ENCODE measurements around the gene PLPPR4. TPM values are rescaled to one million over a fixed set of nuclear protein-coding genes. Genes with fewer than 3 reads are reported as not detected.

PLPPR4 gene
- total RNA-seq, 1 experiment from 2014 or later, result not detected

DNA sequence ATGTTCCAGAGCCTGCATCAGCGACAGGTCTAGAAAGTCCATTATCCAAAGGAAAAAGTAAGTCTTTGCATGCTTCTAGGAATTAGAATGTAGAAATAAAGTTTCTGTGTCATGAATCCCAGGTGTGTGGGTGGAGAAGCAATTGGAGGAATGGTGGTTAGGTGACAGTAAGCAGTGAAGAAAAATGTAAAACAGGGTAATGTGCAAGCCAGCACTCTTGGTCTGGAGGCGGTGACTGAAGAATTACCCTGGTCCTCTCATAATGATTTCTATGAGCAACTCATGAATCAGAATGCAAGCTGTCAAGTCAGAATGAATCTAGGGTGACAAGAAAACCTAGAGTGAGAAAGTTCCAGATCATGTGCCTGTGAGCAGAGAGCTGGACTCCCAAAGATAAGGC, 33.6 kb downstream of the PLPPR4 start:
- DNase-seq (ENCODE audit: low spot score), result no peak
- Histone ChIP-seq H3K27ac (ENCODE audit: low read depth, low read length, poor library complexity, severe bottlenecking) (no peak overlapping the region), H3K36me3 (ENCODE audit: insufficient read depth, low read length, poor library complexity, severe bottlenecking) (no peaks in the 10 kb centered on the region), H3K27me3 (replicated peaks; ENCODE audit: insufficient read depth, low read depth, low read length, poor library complexity) (no peaks in the 10 kb centered on the region), H3K4me1 (ENCODE audit: insufficient read depth, low read length, poor library complexity, severe bottlenecking) (no peaks in the 10 kb centered on the region), H3K9me3 (ENCODE audit: low read depth, low read length, poor library complexity, severe bottlenecking) (no peaks in the 10 kb centered on the region), H3K4me3 (ENCODE audit: low read depth, low read length, poor library complexity, severe bottlenecking) (no peak overlapping the region)
- intact Hi-C loops (cut with micrococcal nuclease; ENCODE audit: unreplicated experiment), result no loop called here
- BruUV-seq (replicated peaks), result no TSS peak
- ChIA-PET CTCF (no interaction called here), POLR2A (ENCODE audit: low non-redundant PET) (no interaction called here)
- no peak for TF ChIP-seq CTCF (conservative IDR thresholded peaks at IDR 0.05; ENCODE audit: low read depth, low read length)
- TF ChIP-seq EZH2 (IDR thresholded peaks at IDR 0.05; ENCODE audit: borderline replicate concordance, low read depth, low read length, poor library complexity, severe bottlenecking), result no peak

DNA sequence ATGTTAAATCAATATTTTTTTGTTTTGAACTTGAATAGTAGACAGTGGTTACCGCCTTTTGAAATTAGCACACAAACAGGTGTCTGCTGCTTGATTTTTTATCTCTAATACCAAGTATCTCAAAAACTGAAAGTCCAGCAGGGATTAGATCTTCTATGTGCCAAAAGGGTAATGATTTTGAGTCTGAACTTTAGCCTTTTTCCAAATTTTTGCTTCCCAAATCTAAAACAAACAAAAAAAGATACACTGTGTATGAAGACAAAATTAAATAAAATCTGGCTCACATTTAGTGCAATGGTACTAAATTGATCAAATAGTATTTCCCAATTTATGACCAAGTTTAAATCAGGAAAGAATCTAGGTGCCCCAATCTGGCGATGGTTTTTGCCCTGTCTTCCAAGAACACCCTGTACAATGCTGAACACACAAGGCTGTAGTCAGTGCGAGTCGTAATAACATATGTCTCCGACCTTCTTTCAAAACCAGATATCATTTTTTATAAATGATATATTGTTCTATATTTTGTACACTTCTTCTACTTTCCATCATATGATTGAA, 40.5 kb downstream of the PLPPR4 start:
- intact Hi-C loops (cut with micrococcal nuclease; ENCODE audit: unreplicated experiment), result no loop called here
- Histone ChIP-seq H3K36me3 (ENCODE audit: insufficient read depth, low read length, poor library complexity, severe bottlenecking) (no peaks in the 10 kb centered on the region), H3K9me3 (ENCODE audit: low read depth, low read length, poor library complexity, severe bottlenecking) (no peaks in the 10 kb centered on the region), H3K27me3 (replicated peaks; ENCODE audit: insufficient read depth, low read depth, low read length, poor library complexity) (no peaks in the 10 kb centered on the region), H3K27ac (ENCODE audit: low read depth, low read length, poor library complexity, severe bottlenecking) (no peak overlapping the region), H3K4me1 (ENCODE audit: insufficient read depth, low read length, poor library complexity, severe bottlenecking) (no peaks in the 10 kb centered on the region), H3K4me3 (ENCODE audit: low read depth, low read length, poor library complexity, severe bottlenecking) (no peak overlapping the region)
- BruUV-seq (replicated peaks), result no TSS peak
- ChIA-PET CTCF (no interaction called here), POLR2A (ENCODE audit: low non-redundant PET) (no interaction called here)
- DNase-seq (ENCODE audit: low spot score), result no peak
- TF ChIP-seq CTCF (conservative IDR thresholded peaks at IDR 0.05; ENCODE audit: low read depth, low read length), result no peak
- no peak for TF ChIP-seq EZH2 (IDR thresholded peaks at IDR 0.05; ENCODE audit: borderline replicate concordance, low read depth, low read length, poor library complexity, severe bottlenecking)

- Histone ChIP-seq H3K9me3 (ENCODE audit: low read depth, low read length, poor library complexity, severe bottlenecking) (no peaks in the 10 kb centered on the region), H3K4me3 (ENCODE audit: low read depth, low read length, poor library complexity, severe bottlenecking) (no peak overlapping the region), H3K27ac (ENCODE audit: low read depth, low read length, poor library complexity, severe bottlenecking) (no peak overlapping the region), H3K27me3 (replicated peaks; ENCODE audit: insufficient read depth, low read depth, low read length, poor library complexity) (no peaks in the 10 kb centered on the region), H3K36me3 (ENCODE audit: insufficient read depth, low read length, poor library complexity, severe bottlenecking) (no peaks in the 10 kb centered on the region), H3K4me1 (ENCODE audit: insufficient read depth, low read length, poor library complexity, severe bottlenecking) (no peaks in the 10 kb centered on the region)
- BruUV-seq (replicated peaks), result no TSS peak
- intact Hi-C loops (cut with micrococcal nuclease; ENCODE audit: unreplicated experiment), result no loop called here
- CTCF ChIA-PET, result no interaction called here
- no peak for DNase-seq (ENCODE audit: low spot score)
- TF ChIP-seq CTCF (conservative IDR thresholded peaks at IDR 0.05; ENCODE audit: low read depth, low read length) (no peak), EZH2 (IDR thresholded peaks at IDR 0.05; ENCODE audit: borderline replicate concordance, low read depth, low read length, poor library complexity, severe bottlenecking) (no peak)
- POLR2A ChIA-PET (ENCODE audit: low non-redundant PET), result no interaction called here
Observed at GRCh38 chr1:99305626-99306025, 41.3 kb downstream of the PLPPR4 start.
